T-helper 1 cell treated with Interleukin-12 subunit alpha and Interleukin-12 subunit beta and Interleukin-4 antibody, amounts not matched to agents 30 μg/mL and 1 μg/mL, for 36 hours (primary cell): ENCODE results near the gene ANKRD28.
"Not testable (repeated sequence)": the region's sequence is repeated elsewhere in the genome, so short reads cannot be mapped to it uniquely, and the experiment has no call there.

ENCODE experiments used
- H3K27ac Mint-ChIP-seq: one replicate; pipeline ENCODE4 v1.8.0; 2021; ENCODE audit warnings: mild to moderate bottlenecking, mixed read lengths
- H3K27me3 Mint-ChIP-seq: one replicate; pipeline ENCODE4 v1.8.0; 2021; ENCODE audit warnings: low read depth, mixed read lengths
- H3K36me3 Mint-ChIP-seq: one replicate; pipeline ENCODE4 v1.8.0; 2021; ENCODE audit warnings: low read depth, mixed read lengths
- H3K4me1 Mint-ChIP-seq: one replicate; pipeline ENCODE4 v1.8.0; 2021; ENCODE audit warnings: low read depth, mixed read lengths
- H3K4me3 Mint-ChIP-seq: one replicate; pipeline ENCODE4 v1.8.0; 2021; ENCODE audit warnings: mild to moderate bottlenecking, moderate library complexity, mixed read lengths
- H3K9me3 Mint-ChIP-seq: one replicate; pipeline ENCODE4 v1.8.0; 2021; ENCODE audit warnings: mixed read lengths

The ANKRD28 gene

DNA sequence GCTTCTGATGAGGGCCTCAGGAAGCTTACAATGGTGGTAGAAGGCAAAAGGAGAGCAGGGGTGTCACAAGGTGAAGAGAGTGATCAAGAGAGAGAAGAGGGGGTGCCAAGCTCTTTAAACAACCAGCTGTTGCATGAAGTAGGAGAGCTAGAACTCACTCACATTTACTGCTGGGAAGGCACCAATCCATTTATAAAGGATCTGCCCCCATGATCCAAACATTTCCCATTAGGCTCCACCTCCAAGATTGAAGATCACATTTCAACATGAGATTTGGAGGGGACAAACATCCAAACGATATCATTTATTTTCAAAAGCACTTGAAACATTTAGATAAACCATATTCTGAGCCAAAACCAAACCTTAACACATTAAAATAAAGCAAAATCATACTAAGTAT lies 26.3 kb downstream of the ANKRD28 start:
- H3K27me3 Mint-ChIP-seq = no peaks in the 10 kb centered on the region
- H3K9me3 Mint-ChIP-seq = no peaks in the 10 kb centered on the region
- peaks cover 33% of the 10 kb centered on the region for H3K4me1 Mint-ChIP-seq
- H3K36me3 Mint-ChIP-seq = peaks cover 25% of the 10 kb centered on the region
- H3K27ac Mint-ChIP-seq = no peak overlapping the region
- H3K4me3 Mint-ChIP-seq = no peak overlapping the region

DNA sequence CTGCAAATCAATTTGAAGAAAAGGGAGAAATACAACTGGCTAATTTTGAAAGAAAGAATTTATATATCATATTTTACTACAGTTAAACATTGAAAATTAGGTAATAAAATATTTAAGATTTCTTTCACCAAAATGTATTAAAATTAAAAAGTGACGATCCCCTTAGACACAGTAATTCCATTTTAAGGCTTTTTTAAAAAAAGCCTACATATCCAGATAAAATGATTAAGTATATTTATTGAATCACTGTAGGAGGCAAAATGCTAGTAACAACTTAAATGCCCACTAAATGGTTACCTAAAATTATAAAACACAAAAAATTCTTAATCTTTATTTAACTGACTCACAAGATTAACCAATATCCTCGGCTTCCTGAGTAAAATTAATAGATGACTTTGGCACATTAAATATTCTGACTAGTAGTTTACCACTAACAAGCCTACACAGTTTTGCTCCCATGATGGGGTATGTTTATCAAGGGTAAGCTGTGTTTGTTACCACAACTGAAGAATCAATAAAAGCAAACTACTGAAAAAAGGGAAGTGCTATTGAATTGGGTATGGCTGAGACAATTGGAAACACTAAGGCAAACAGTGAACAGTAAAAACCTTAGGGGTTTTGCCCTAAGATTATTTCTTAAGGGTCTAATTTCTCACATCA lies 28.4 kb downstream of the ANKRD28 start:
- Mint-ChIP-seq H3K4me3 (no peak overlapping the region), H3K4me1 (peaks cover 30% of the 10 kb centered on the region), H3K36me3 (peaks cover 32% of the 10 kb centered on the region), H3K27me3 (no peaks in the 10 kb centered on the region), H3K9me3 (no peaks in the 10 kb centered on the region), H3K27ac (peak overlapping the region; percentile 23)

DNA sequence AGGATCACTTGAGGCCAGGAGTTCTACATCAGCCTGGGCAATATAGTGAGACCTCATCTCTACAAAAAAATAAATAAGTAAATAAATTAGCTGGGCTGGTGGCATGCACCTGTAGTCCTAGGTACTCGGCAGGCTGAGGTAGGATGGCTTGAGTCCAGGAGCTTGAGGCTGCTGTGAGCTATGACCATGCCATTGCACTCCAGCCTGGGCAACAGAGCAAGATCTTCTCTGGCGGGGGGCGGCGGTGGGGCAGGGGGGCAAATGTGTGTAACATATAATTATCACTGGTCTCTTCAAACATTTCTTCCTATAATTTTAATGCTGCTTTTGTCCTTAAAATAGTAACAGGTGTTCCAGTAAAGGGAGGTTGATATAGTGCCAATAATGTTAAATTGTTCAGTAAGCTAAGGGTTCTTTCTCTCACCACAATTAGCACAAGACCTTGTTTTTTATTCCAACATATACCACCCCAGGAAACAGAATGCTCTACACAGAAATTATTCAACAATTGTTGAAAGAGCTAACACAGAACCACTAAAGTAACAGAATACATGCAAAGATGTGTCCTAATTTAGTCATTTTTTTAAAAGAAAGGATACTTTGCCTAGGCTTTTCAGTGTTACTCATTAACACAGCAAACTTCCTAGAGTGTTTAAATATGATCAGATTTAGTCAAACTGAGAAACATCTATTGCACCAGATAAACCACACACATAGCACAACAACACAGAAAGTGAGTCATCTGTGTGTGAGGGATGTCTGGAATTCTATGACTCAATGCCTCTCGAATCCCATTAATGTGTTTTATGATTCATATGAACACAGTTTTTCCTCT lies 29.1 kb downstream of the ANKRD28 start:
- H3K4me3 Mint-ChIP-seq = peak overlapping the region; percentile 1
- H3K27ac Mint-ChIP-seq = peak overlapping the region; percentile 23
- no peaks in the 10 kb centered on the region for H3K27me3 Mint-ChIP-seq
- H3K9me3 Mint-ChIP-seq = no peaks in the 10 kb centered on the region
- H3K36me3 Mint-ChIP-seq = peaks cover 31% of the 10 kb centered on the region
- H3K4me1 Mint-ChIP-seq = peaks cover 30% of the 10 kb centered on the region

DNA sequence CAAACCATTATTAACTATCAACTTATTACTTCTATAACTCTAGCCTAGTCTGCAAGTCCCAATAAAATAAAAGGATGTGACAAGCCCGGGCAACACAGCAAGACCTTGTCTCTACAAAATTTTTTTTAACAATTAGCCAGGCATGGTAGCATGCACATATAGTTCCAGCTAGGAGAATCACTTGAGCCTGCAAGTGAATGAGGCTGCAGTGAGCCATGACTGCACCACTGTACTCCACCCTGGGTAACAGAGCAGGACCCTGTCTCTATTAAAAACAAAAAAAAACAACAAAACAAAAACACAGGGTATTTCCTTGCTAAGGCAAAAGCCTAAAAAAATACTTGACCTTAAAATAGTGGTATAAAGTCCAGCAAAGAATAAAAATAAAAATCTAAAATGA lies 31.4 kb downstream of the ANKRD28 start:
- Mint-ChIP-seq H3K4me3 (no peak overlapping the region), H3K36me3 (peaks cover 27% of the 10 kb centered on the region), H3K9me3 (no peaks in the 10 kb centered on the region), H3K27ac (no peak overlapping the region), H3K27me3 (no peaks in the 10 kb centered on the region), H3K4me1 (peaks cover 31% of the 10 kb centered on the region)

DNA sequence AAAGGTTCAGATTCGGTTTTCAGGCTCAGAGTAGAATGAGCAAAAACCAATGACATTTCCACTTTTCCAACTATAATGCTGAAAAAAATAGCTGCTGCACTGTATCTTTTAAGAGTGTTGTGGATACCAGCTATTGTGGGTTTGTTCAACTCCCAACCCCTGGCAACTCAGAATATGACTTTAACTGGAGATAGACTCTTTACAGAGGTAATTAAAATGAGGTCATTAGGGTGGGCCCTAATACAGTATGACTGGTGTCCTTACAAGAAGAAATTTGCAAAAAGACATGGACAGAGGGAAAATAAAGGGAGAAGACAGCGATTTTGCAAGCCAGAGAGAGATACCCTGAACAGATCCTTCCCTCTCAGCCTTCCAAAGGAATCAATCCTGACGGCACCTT lies 39.5 kb downstream of the ANKRD28 start:
- no peaks in the 10 kb centered on the region for H3K27me3 Mint-ChIP-seq
- no peaks in the 10 kb centered on the region for H3K9me3 Mint-ChIP-seq
- H3K4me1 Mint-ChIP-seq = peaks cover 25% of the 10 kb centered on the region
- peaks cover 34% of the 10 kb centered on the region for H3K36me3 Mint-ChIP-seq
- no peak overlapping the region for H3K27ac Mint-ChIP-seq
- H3K4me3 Mint-ChIP-seq = no peak overlapping the region

DNA sequence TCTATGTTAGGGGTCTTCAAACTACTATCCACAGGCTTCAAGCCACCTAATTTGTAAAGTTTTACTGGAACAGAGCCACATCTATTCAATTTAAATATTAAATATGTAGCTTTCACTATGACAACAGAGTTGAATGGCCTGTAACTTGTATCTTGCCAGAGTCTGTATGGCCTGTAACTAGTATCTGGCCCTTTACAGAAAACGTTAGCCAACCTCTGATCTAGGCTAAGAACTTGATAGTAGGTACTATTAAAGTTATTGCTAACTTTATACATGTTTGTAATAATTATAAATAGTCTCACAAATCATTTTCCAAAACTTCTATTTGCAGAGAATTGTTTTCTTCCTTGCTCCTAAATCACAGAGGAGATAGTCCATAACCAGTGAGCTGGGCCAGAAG lies 40.0 kb downstream of the ANKRD28 start:
- no peak overlapping the region for H3K4me3 Mint-ChIP-seq
- H3K4me1 Mint-ChIP-seq = peaks cover 24% of the 10 kb centered on the region
- no peaks in the 10 kb centered on the region for H3K9me3 Mint-ChIP-seq
- H3K27ac Mint-ChIP-seq = no peak overlapping the region
- no peaks in the 10 kb centered on the region for H3K27me3 Mint-ChIP-seq
- H3K36me3 Mint-ChIP-seq = peaks cover 36% of the 10 kb centered on the region

DNA sequence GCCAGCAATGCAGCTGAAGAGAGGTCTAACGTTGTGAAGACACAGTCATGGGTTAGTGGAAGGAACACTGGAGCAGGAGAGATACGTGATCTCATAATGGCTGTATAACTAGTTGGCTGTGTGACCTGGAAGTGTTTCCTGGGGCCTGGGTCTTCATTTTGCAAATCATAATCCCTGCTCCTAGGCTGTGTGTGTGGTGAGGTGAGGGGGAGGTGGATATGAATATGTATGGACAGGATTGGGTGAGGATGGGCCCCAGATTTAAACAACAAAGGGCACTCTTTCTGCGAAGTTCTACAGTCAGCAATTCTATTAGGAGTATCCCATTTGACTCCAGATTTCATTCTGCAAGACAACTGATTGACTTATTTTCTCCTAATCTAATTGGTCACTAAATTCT lies 41.3 kb downstream of the ANKRD28 start:
- Mint-ChIP-seq H3K27me3 (no peaks in the 10 kb centered on the region), H3K27ac (no peak overlapping the region), H3K36me3 (peaks cover 36% of the 10 kb centered on the region), H3K9me3 (no peaks in the 10 kb centered on the region), H3K4me1 (peaks cover 25% of the 10 kb centered on the region), H3K4me3 (no peak overlapping the region)

DNA sequence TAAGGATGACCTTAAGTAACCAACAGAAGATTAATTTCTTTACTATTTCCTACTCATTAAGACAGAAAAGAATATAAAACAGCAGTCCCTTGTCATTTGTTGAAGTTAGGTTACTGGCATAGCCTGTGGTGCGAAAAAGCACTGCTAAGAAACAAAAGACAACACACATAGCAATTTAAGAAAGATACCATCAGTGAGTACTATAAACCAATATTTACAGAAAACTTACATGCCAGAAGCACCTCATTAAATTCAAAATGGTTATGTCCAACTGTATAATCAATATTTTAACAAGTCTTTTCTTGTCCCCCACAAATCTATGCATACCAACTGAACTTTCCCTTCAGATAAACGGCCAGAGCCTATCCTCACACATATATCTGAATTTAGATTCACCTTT lies 42.0 kb downstream of the ANKRD28 start:
- Mint-ChIP-seq H3K4me1 (peaks cover 25% of the 10 kb centered on the region), H3K27me3 (no peaks in the 10 kb centered on the region), H3K4me3 (no peak overlapping the region), H3K9me3 (no peaks in the 10 kb centered on the region), H3K27ac (no peak overlapping the region), H3K36me3 (peaks cover 33% of the 10 kb centered on the region)

DNA sequence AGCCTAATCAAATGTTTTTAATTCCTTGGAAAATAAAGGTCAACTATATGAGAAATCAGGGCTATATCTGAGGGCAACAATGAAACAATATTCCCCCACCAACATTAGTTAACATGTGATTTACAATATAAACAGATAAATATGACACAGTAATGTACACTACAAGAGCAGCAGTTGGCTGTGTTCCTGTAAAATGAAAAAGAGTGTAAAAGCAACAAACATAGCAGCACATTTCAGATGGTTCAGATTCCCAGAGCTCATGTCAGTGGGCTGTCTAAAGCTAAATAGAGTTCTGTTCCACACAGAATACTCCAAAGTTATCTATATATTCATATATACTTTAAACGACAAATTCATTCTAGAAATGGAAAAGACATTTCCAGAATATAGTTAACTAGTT lies 42.6 kb downstream of the ANKRD28 start:
- Mint-ChIP-seq H3K4me1 (peaks cover 21% of the 10 kb centered on the region), H3K36me3 (peaks cover 33% of the 10 kb centered on the region), H3K4me3 (no peak overlapping the region), H3K27ac (no peak overlapping the region), H3K9me3 (no peaks in the 10 kb centered on the region), H3K27me3 (no peaks in the 10 kb centered on the region)

DNA sequence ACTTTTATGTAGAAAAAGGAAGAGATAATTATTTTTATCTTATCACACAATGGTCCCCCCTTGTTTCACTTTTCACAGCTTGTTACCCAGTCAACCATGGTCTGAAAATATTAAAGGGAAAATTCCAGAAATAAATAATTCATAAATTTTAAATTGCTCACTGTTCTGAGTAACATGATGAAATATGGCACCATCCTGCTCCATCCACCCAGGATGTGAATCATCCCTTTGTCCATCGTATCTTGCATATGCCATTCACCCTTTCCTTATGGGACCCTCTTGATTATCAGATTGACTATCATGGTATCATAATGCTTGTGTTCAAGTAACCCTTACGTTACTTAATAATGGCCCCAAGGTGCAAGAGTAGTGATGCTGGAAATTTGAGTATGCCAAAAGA lies 43.7 kb downstream of the ANKRD28 start:
- Mint-ChIP-seq H3K36me3 (peaks cover 34% of the 10 kb centered on the region), H3K9me3 (peaks cover 6% of the 10 kb centered on the region), H3K4me1 (peaks cover 18% of the 10 kb centered on the region), H3K27ac (no peak overlapping the region), H3K27me3 (no peaks in the 10 kb centered on the region), H3K4me3 (no peak overlapping the region)

DNA sequence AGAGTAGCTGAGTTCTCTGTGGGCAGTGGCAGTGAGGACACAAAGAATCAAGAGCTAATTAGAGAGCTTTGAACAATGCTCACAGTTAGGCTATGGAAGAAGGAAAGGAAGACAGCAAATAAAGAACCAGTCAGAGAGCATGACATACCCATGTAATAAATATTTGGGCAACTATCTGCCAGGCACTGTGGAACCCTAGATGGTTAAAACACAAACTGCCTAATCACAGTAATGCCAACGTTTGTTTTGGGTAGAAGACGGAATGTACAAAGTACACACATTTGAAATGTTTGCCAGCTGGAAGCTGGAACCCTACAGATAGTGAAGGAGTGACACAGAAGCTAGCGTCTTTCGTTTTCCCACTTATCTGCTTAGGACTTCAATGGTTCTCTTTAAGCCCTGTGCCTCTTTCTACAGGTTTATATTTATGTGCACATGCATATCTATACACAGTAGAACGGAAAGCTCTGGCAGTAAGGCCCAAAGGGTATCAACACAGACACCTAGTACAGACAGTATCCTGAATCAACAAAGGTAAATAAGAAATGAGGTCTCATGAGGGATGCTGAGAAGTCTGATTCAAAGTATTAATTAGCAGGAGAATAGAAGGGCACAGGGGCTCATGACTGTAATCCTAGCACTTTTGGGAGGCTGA lies 44.6 kb downstream of the ANKRD28 start:
- peaks cover 39% of the 10 kb centered on the region for H3K36me3 Mint-ChIP-seq
- no peaks in the 10 kb centered on the region for H3K27me3 Mint-ChIP-seq
- H3K4me1 Mint-ChIP-seq = peaks cover 15% of the 10 kb centered on the region
- H3K27ac Mint-ChIP-seq = no peak overlapping the region
- no peak overlapping the region for H3K4me3 Mint-ChIP-seq
- peaks cover 10% of the 10 kb centered on the region for H3K9me3 Mint-ChIP-seq

DNA sequence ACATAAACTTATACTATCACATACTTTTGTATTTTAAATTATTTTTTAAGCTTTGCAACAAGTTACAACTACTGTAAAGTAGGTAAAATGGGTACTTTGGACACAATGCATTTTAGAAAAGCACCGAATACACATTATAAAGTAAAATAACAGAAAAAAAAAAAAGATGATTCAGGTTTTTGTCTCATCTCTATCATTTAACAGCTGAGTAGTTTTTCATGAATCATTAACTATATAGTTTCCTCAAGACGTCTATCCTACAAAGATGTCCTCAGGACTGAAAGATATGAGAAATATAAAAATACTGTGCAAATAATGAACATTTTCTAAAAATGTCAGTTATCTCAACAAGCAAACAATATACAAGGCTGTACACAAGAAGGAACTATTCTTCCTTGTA lies 46.9 kb downstream of the ANKRD28 start:
- Mint-ChIP-seq H3K27ac (no peak overlapping the region), H3K4me3 (no peak overlapping the region), H3K4me1 (peaks cover 35% of the 10 kb centered on the region), H3K36me3 (peaks cover 47% of the 10 kb centered on the region), H3K27me3 (no peaks in the 10 kb centered on the region), H3K9me3 (peaks cover 17% of the 10 kb centered on the region)

DNA sequence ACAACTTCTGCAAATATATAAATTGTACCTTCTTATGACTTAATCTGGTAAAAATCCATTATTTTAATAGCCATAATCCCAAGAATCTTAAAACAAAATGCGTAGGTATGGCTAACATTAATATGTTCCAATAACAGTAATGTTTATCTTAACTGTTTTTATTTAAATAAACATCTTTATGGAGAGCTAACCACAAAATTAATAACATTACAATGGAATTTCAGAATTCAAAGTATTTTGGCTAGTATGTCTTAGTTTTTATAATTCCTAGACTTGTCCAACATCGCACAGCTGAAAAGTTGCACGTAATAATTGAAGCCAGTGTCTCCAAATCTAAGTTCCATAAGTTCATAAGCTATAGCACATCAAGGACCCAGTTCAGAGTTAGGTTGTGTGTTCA lies 47.6 kb downstream of the ANKRD28 start:
- Mint-ChIP-seq H3K9me3 (peaks cover 20% of the 10 kb centered on the region), H3K27ac (no peak overlapping the region), H3K4me1 (peaks cover 41% of the 10 kb centered on the region), H3K36me3 (peaks cover 48% of the 10 kb centered on the region), H3K27me3 (no peaks in the 10 kb centered on the region), H3K4me3 (no peak overlapping the region)

DNA sequence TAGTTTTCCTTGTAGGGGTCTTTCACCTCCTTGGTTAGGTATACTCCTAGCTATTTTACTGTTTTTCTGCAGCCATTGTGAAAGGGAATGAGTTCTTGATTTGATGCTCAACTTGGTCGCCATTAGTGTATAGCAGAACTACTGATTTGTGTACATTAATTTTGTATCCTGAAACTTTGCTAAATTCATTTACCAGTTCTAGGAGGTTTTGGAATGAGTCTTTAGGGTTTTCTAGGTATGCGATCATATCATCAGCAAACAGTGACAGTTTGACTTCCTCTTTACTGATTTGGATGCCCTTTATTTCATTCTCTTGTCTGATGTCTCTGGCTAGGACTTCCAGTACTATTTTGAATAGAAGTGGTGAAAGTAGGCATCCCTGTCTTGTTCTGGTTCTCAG lies 51.9 kb downstream of the ANKRD28 start:
- H3K27me3 Mint-ChIP-seq = not testable (repeated sequence)
- Mint-ChIP-seq H3K36me3 (peaks cover 48% of the 10 kb centered on the region), H3K4me1 (peaks cover 41% of the 10 kb centered on the region), H3K9me3 (peaks cover 35% of the 10 kb centered on the region), H3K27ac (peak overlapping the region; percentile 84), H3K4me3 (peak overlapping the region; percentile 45)

DNA sequence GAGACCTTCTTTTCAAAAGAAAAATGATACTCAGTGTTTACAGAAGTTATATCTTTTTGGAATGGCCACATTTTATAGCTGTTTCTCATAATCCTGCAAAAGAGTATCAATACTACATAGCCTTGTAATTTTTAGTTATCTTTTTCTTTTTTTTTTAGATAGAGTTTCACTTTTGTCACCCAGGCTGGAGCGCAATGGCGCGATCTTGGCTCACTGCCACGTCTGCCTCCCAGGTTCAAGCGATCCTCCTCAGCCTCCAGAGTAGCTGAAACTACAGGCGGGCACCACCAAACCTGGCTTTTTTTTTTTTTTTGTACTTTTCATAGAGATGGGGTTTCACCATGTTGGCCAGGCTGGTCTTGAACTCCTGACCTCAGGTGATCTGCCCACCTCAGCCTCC lies 53.6 kb downstream of the ANKRD28 start:
- Mint-ChIP-seq H3K36me3 (peaks cover 49% of the 10 kb centered on the region), H3K4me3 (no peak overlapping the region), H3K27ac (peak overlapping the region; percentile 5), H3K4me1 (peaks cover 39% of the 10 kb centered on the region), H3K27me3 (no peaks in the 10 kb centered on the region), H3K9me3 (peaks cover 44% of the 10 kb centered on the region)
